Suprapubic skin (tissue), 4 donors: Measurements from ENCODE around the gene PRICKLE1. TPM values are rescaled to one million over a fixed set of nuclear protein-coding genes. Genes with fewer than 3 reads are reported as not detected.

Experiments used
- DNase-seq, 2 donors: peaks; one replicate each; pipeline ENCODE4 v3.0.0-alpha.2; 2019; ENCODE audit warnings: low spot score in 2 of 2
- H3K27ac ChIP-seq: fragments of 200-600 bp; sonication (generic); one replicate; pipeline ENCODE4 v1.5.1; 2019
- H3K27me3 ChIP-seq: fragments of 200-600 bp; sonication (generic); one replicate; pipeline ENCODE4 v1.5.1; 2019
- H3K36me3 ChIP-seq: fragments of 200-600 bp; sonication (generic); one replicate; pipeline ENCODE4 v1.5.1; 2019
- H3K4me1 ChIP-seq: fragments of 200-600 bp; sonication (generic); one replicate; pipeline ENCODE4 v1.5.1; 2019
- H3K4me3 ChIP-seq: fragments of 200-600 bp; sonication (generic); one replicate; pipeline ENCODE4 v1.5.1; 2019; ENCODE audit warnings: mild to moderate bottlenecking
- H3K9me3 ChIP-seq: fragments of 200-600 bp; sonication (generic); one replicate; pipeline ENCODE4 v1.5.1; 2019
- CTCF ChIP-seq, 2 donors: fragments of 200-600 bp in 1 of 2; fragments of 450-650 bp in 1 of 2; sonication (generic) in 1 of 2; IDR thresholded peaks; one replicate each; pipeline ENCODE4 v1.5.1; 2016 to 2019; ENCODE audit warnings: antibody characterized with exemption in 2 of 2, mild to moderate bottlenecking in 1 of 2, moderate library complexity in 1 of 2
- EP300 ChIP-seq: sonication (generic); formaldehyde crosslinking; IDR thresholded peaks from one replicate; pipeline ENCODE4 v1.6.1; 2017; ENCODE audit warnings: antibody characterized with exemption
- POLR2A ChIP-seq, 2 donors: fragments of 450-650 bp; IDR thresholded peaks; one replicate each; pipeline ENCODE4 v1.6.1; 2017; ENCODE audit warnings: antibody characterized with exemption in 2 of 2, mild to moderate bottlenecking in 2 of 2, moderate library complexity in 2 of 2
- POLR2AphosphoS5 ChIP-seq, 3 donors: sonication (generic); formaldehyde crosslinking; IDR thresholded peaks; one replicate each; pipeline ENCODE4 v1.6.1; 2017; ENCODE audit warnings: antibody characterized with exemption in 3 of 3
- WGBS: methylation state at CpG from one replicate; pipeline ENCODE4 v1.1.5; 2018; 5-methylcytosine and 5-hydroxymethylcytosine counted together
- total RNA-seq, 4 donors: library from RNA; depleted of rRNA; stranded (reverse); fragments of >200 nt; gene quantifications; one replicate each; pipeline ENCODE4 v1.1.0, GENCODE V29; 2016

PRICKLE1 gene
- total RNA-seq, 4 donors from 2014 or later, result 5.8 to 18.9 (median 6.9) TPM

- H3K27ac ChIP-seq, result no peak overlapping the region
- no peaks in the 10 kb centered on the region for H3K27me3 ChIP-seq
- peaks cover 3% of the 10 kb centered on the region for H3K36me3 ChIP-seq
- WGBS, result 89% methylated on average over 2 of the region's 2 CpGs
- no peaks in the 10 kb centered on the region for H3K4me1 ChIP-seq
- TF ChIP-seq POLR2A (IDR thresholded peaks at IDR 0.05) (no peak), EP300 (no peak), POLR2AphosphoS5 (IDR thresholded peaks at IDR 0.05) (no peak), CTCF (IDR thresholded peaks at IDR 0.05) (no peak)
- DNase-seq, result no peak
- H3K9me3 ChIP-seq, result no peaks in the 10 kb centered on the region
- H3K4me3 ChIP-seq, result no peak overlapping the region
Observed at GRCh38 chr12:42409471-42409870, 180.1 kb downstream of the PRICKLE1 start.

- DNase-seq, result no peak
- Histone ChIP-seq H3K27ac (no peak overlapping the region), H3K4me1 (no peaks in the 10 kb centered on the region), H3K36me3 (peaks cover 8% of the 10 kb centered on the region), H3K27me3 (no peaks in the 10 kb centered on the region), H3K9me3 (no peaks in the 10 kb centered on the region), H3K4me3 (no peak overlapping the region)
- whole genome bisulfite sequencing, result 100% methylated on average over 1 of the region's 1 CpG
- TF ChIP-seq CTCF (IDR thresholded peaks at IDR 0.05) (no peak), POLR2AphosphoS5 (IDR thresholded peaks at IDR 0.05) (no peak), EP300 (no peak), POLR2A (IDR thresholded peaks at IDR 0.05) (no peak)
Observed at GRCh38 chr12:42407306-42407705, 182.2 kb downstream of the PRICKLE1 start.
